HFFc6 (cell line): ENCODE data around the gene TOMM40L. TPM values are rescaled to one million over a fixed set of nuclear protein-coding genes. Genes with fewer than 3 reads are reported as not detected.

Source experiments
- DNase-seq: peaks from one replicate; pipeline ENCODE4 v3.0.0-alpha.2; 2018
- H3K27ac Mint-ChIP-seq: 2 replicates; pipeline ENCODE4 v1.8.0; 2020; ENCODE audit warnings: mild to moderate bottlenecking, mixed read lengths
- H3K27me3 Mint-ChIP-seq: 2 replicates; pipeline ENCODE4 v1.8.0; 2021; ENCODE audit warnings: mild to moderate bottlenecking, moderate library complexity, mixed read lengths; ENCODE audit not compliant: insufficient read depth
- H3K36me3 Mint-ChIP-seq: 2 replicates; pipeline ENCODE4 v1.8.0; 2021; ENCODE audit warnings: low read depth, mixed read lengths
- H3K4me1 Mint-ChIP-seq: 2 replicates; pipeline ENCODE4 v1.8.0; 2020; ENCODE audit warnings: low read depth, mixed read lengths
- H3K4me3 Mint-ChIP-seq: 2 replicates; pipeline ENCODE4 v1.8.0; 2020; ENCODE audit warnings: mild to moderate bottlenecking, moderate library complexity, mixed read lengths
- H3K9me3 Mint-ChIP-seq: 2 replicates; pipeline ENCODE4 v1.8.0; 2020; ENCODE audit warnings: mild to moderate bottlenecking, mixed read lengths
- total RNA-seq, 6 experiments: library from RNA; stranded (reverse); fragmentation: NEBNext Ultra II Directional; extraction: Animal tissue kit (Norgen Biotek cat#: 25700); gene quantifications; 2 replicates in 1 of 6; 3 replicates in 5 of 6; pipeline ENCODE4 v1.2.3, GENCODE V29; 2021
- TF ChIP-seq, protein P1 (sequence below): fragments of 200-600 bp; sonication (generic); IDR thresholded peaks from 2 replicates; pipeline ENCODE4 v1.5.0; 2021; ENCODE audit warnings: antibody characterized with exemption, mild to moderate bottlenecking

TOMM40L gene
- total RNA-seq, 6 experiments from 2014 or later: 9.8 to 13.6 (median 10.6) TPM

DNA sequence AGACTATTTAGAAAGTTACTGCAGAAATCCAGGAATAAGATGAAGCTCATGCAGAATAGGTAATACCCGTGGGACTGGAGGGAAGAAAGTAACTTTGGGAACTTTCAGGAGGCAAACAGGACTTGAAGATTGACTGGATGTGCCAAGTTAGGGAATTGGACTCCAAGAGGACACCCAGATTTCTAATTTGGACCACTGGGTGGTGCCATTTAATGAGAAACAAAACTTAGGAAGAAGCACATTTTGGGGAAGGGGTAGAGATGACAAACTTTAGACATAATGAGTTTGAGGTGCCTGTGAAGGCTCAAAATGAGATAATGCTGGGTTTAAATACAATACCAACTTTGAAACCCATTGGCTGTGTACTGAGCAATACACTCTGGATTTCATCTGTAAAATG lies 45.2 kb upstream of the TOMM40L start:
- H3K9me3 Mint-ChIP-seq: no peaks in the 10 kb centered on the region; the same call in 1 of the 2 replicates
- DNase-seq: no peak
- peaks cover 44% of the 10 kb centered on the region for H3K4me1 Mint-ChIP-seq
- H3K4me3 Mint-ChIP-seq: no peak overlapping the region
- H3K36me3 Mint-ChIP-seq: peaks cover under 1% of the 10 kb centered on the region; the same call in 1 of the 2 replicates
- TF ChIP-seq, protein P1, sequence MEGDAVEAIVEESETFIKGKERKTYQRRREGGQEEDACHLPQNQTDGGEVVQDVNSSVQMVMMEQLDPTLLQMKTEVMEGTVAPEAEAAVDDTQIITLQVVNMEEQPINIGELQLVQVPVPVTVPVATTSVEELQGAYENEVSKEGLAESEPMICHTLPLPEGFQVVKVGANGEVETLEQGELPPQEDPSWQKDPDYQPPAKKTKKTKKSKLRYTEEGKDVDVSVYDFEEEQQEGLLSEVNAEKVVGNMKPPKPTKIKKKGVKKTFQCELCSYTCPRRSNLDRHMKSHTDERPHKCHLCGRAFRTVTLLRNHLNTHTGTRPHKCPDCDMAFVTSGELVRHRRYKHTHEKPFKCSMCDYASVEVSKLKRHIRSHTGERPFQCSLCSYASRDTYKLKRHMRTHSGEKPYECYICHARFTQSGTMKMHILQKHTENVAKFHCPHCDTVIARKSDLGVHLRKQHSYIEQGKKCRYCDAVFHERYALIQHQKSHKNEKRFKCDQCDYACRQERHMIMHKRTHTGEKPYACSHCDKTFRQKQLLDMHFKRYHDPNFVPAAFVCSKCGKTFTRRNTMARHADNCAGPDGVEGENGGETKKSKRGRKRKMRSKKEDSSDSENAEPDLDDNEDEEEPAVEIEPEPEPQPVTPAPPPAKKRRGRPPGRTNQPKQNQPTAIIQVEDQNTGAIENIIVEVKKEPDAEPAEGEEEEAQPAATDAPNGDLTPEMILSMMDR: peak; percentile 73
- peak overlapping the region; percentile 6; the same call in 1 of the 2 replicates for H3K27ac Mint-ChIP-seq
- peaks cover 3% of the 10 kb centered on the region for H3K27me3 Mint-ChIP-seq

DNA sequence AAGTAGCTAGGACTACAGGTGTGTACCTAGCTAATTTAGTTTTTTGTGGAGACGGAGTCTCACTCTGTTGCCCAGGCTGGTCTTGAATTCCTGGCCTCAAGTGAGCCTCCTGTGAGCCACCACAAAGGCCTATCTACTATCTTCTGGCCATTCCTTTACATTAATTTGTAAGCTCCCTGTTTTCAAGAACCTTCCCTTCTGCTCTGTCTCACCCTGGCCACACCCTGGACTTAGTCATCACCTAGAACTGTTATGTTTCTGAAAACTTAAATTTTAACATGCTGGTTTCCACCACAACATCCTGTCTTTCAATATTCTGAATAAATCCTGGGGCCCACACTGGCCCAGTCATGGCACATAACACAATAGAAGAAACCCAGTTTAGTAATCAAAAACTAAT lies 43.6 kb upstream of the TOMM40L start:
- DNase-seq: peak; percentile 41
- H3K27me3 Mint-ChIP-seq: no peaks in the 10 kb centered on the region; the same call in 1 of the 2 replicates
- H3K27ac Mint-ChIP-seq: peak overlapping the region; percentile 83
- no peaks in the 10 kb centered on the region for H3K9me3 Mint-ChIP-seq
- H3K36me3 Mint-ChIP-seq: no peaks in the 10 kb centered on the region
- TF ChIP-seq, protein P1: no peak
- no peak overlapping the region for H3K4me3 Mint-ChIP-seq
- peaks cover 39% of the 10 kb centered on the region for H3K4me1 Mint-ChIP-seq

DNA sequence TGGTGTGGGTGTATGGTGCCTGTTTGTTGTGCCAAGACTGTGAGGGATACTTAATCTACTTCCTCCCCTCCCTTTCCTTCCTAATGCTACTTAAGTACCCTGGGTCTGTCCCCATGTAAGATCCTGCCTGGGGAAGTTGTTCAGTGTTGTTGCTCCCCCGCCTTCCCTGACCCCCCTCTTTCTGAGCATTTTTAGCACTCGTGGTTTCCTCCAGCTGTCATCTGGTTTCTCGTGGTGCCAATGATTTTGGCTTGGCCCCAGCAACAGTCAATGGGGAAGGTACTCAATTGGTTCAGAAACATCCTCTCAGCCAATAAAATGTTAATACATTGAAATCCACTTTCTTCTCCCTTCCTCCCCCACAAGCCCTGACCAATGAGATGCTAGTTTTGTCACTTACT lies 40.6 kb upstream of the TOMM40L start:
- Mint-ChIP-seq H3K4me1 (peaks cover 38% of the 10 kb centered on the region), H3K36me3 (no peaks in the 10 kb centered on the region), H3K27ac (peak overlapping the region; percentile 17; the same call in 1 of the 2 replicates), H3K4me3 (no peak overlapping the region), H3K9me3 (no peaks in the 10 kb centered on the region), H3K27me3 (no peaks in the 10 kb centered on the region; the same call in 1 of the 2 replicates)
- TF ChIP-seq, protein P1: no peak
- DNase-seq: peak; percentile 29

DNA sequence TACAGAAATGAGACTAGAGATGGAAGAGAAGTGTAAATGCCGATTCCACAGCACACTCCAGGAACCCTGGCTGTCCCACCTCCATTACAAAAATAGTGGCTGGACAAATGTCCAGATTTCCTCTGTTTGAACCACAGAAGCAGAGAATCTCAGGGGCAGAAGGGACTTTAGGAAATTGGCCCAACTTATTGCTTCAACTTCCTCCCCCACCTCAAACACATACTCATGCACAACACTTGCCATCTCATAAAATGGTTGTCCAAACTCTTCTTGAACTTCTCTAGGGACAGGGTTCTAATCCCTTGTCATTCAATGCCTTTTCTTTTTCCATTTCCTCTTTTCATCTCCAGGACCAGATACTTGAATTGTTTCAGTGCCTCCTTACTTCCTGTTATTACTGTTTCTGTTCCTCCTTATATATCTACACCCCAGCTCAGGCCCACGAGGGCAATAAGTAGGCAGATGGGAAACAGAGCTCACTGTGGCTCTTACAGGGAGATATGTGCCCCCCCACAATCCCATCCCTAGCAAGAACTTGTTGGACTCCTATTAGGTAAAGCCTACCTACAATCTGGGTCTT lies 40.0 kb upstream of the TOMM40L start:
- Mint-ChIP-seq H3K36me3 (no peaks in the 10 kb centered on the region), H3K4me1 (peaks cover 38% of the 10 kb centered on the region), H3K27ac (peak overlapping the region; percentile 17), H3K27me3 (no peaks in the 10 kb centered on the region; the same call in 1 of the 2 replicates), H3K9me3 (no peaks in the 10 kb centered on the region), H3K4me3 (no peak overlapping the region)
- no peak for DNase-seq
- TF ChIP-seq, protein P1: no peak

DNA sequence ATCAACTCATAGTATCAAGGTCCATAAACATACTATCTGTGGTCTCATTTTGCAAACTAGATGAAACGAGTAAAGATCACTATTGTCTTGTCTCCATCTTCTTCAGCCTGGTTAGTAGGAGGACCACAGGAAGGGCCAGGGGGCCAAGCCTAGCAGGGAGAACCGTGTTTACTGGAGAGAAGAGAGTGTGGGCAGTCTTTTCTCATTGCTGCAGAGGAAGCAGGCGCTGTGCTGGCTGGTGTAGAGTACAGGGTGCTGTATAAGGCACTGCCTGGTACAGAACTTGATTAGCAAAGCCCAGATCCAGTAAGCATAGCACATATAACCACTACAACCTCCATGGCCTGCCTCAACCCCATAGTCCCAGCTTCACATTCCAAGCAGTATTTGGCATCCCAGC lies 38.5 kb upstream of the TOMM40L start:
- Mint-ChIP-seq H3K27ac (no peak overlapping the region), H3K4me1 (peaks cover 32% of the 10 kb centered on the region), H3K36me3 (no peaks in the 10 kb centered on the region), H3K9me3 (no peaks in the 10 kb centered on the region), H3K27me3 (peaks cover 1% of the 10 kb centered on the region), H3K4me3 (no peak overlapping the region)
- TF ChIP-seq, protein P1: no peak
- DNase-seq: no peak
